HEK293T (cell line): ENCODE measurements around the gene SLCO1B3.

Experiments
- ELF4 ChIP-seq: fragments of 450-650 bp; IDR thresholded peaks from 2 replicates; pipeline ENCODE4 v1.6.1; 2017; ENCODE audit warnings: antibody characterized with exemption
- HDGF ChIP-seq: fragments of 450-650 bp; IDR thresholded peaks from 2 replicates; pipeline ENCODE4 v1.6.1; 2017; ENCODE audit warnings: antibody characterized with exemption, borderline replicate concordance
- LEF1 ChIP-seq: fragments of 450-650 bp; IDR thresholded peaks from 2 replicates; pipeline ENCODE4 v1.6.1; 2017; ENCODE audit warnings: mild to moderate bottlenecking, borderline replicate concordance
- SP1 ChIP-seq: fragments of 450-650 bp; IDR thresholded peaks from 2 replicates; pipeline ENCODE4 v1.6.1; 2017

DNA sequence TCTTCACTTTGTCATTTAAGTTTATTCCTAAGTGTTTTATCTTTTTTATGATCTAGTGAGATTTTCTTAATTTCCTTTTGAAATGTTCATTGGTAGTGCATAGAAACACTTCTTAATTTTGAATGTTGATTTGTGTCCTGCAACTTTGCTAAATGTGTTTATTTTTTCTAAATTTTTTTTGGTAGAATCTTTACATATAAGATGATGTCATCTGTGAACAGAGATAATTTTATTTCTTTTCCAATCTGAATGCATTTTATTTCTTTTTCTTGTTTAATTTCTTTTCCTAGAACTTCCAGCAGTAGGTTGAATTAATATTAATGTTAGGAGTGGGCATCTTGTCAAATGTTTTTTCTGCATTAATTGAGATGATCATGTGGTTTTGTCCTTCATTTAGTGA, 42.1 kb downstream of the SLCO1B3 start:
- TF ChIP-seq ELF4 (no peak), HDGF (no peak), SP1 (no peak), LEF1 (no peak)
